ENCODE data around the gene RTL1. TPM values are rescaled to one million over a fixed set of nuclear protein-coding genes. Genes with fewer than 3 reads are reported as not detected.

The RTL1 gene
- total RNA-seq, 1 donor from 2014 or later: 46.9 TPM

GRCh38 chr14:100834794-100835547 lies 68.6 kb downstream of the RTL1 start:
- no peak for DNase-seq

- peak; percentile 28 for DNase-seq
Observed at GRCh38 chr14:100834082-100834793, 69.3 kb downstream of the RTL1 start.

- no peak for DNase-seq
Observed at GRCh38 chr14:100832311-100832960, 71.1 kb downstream of the RTL1 start.

GRCh38 chr14:100830681-100831080 lies 72.8 kb downstream of the RTL1 start:
- peak; percentile 43 for DNase-seq

Small RNA genes within 50 kb of the gene (small RNA-seq; reads per million reads assigned to genes)
- gene MIR127 (ENCODE audit: low replicate concordance): not detected
- not detected for gene MIR136 (ENCODE audit: low replicate concordance)
- 232 reads per million, percentile 97 among the genes with 10 or more reads in this experiment for gene MIR337 (ENCODE audit: low replicate concordance)
- gene MIR370 (ENCODE audit: low replicate concordance): 376 reads per million, percentile 98 among the genes with 10 or more reads in this experiment
- gene MIR431 (ENCODE audit: low replicate concordance): not detected
- not detected for gene MIR432 (ENCODE audit: low replicate concordance)
- gene MIR433 (ENCODE audit: low replicate concordance): not detected
- gene MIR493 (ENCODE audit: low replicate concordance): 4,081 reads per million, percentile 99 among the genes with 10 or more reads in this experiment
- gene RF02145 (ENCODE audit: low replicate concordance): not detected
- gene SNORD112 (ENCODE audit: low replicate concordance): 39.6 reads per million, percentile 96 among the genes with 10 or more reads in this experiment
- not detected for gene SNORD113-1 (ENCODE audit: low replicate concordance)
- gene SNORD113-2 (ENCODE audit: low replicate concordance): not detected
- 482 reads per million, percentile 98 among the genes with 10 or more reads in this experiment for gene SNORD113-3 (ENCODE audit: low replicate concordance)
- gene SNORD113-4 (ENCODE audit: low replicate concordance): 194 reads per million, percentile 97 among the genes with 10 or more reads in this experiment
- gene SNORD113-5 (ENCODE audit: low replicate concordance): 13,274 reads per million, percentile 100 among the genes with 10 or more reads in this experiment
- gene SNORD113-6 (ENCODE audit: low replicate concordance): 5,073 reads per million, percentile 100 among the genes with 10 or more reads in this experiment
- gene SNORD113-7 (ENCODE audit: low replicate concordance): 19,551 reads per million, percentile 100 among the genes with 10 or more reads in this experiment
- 35,112 reads per million, percentile 100 among the genes with 10 or more reads in this experiment for gene SNORD113-8 (ENCODE audit: low replicate concordance)
- gene SNORD113-9 (ENCODE audit: low replicate concordance): 5,640 reads per million, percentile 100 among the genes with 10 or more reads in this experiment
- 12,314 reads per million, percentile 100 among the genes with 10 or more reads in this experiment for gene SNORD114-1 (ENCODE audit: low replicate concordance)
- gene SNORD114-2 (ENCODE audit: low replicate concordance): not detected
- 10,852 reads per million, percentile 100 among the genes with 10 or more reads in this experiment for gene SNORD114-3 (ENCODE audit: low replicate concordance)

Other genes starting within 250 kb of the RTL1 start
- 1,117 TPM for gene DLK1, start 176.8 kb downstream of the RTL1 start, total RNA-seq
- gene MEG3, start 77.6 kb downstream of the RTL1 start, total RNA-seq: 1,377 TPM